Liver (tissue), 9 donors: Measurements from ENCODE around the gene CNTN5. TPM values are rescaled to one million over a fixed set of nuclear protein-coding genes. Genes with fewer than 3 reads are reported as not detected.

Experiments used
- DNase-seq: peaks from one replicate; pipeline ENCODE4 v3.0.0-alpha.2; 2017; ENCODE audit warnings: low spot score
- H3K27ac ChIP-seq, 2 donors: one replicate each; pipeline ENCODE4 v1.7.0; 2013; ENCODE audit warnings: inconsistent platforms in 2 of 2, low read length in 2 of 2, control low read depth in 1 of 2, low read depth in 1 of 2, mild to moderate bottlenecking in 1 of 2
- H3K27me3 ChIP-seq, 4 donors: one replicate each; pipeline versions ENCODE4 v1.6.1 to v1.7.0; 2013; ENCODE audit warnings: low read length in 3 of 4, inconsistent platforms in 1 of 4, mild to moderate bottlenecking in 1 of 4, moderate library complexity in 1 of 4; ENCODE audit not compliant: control insufficient read depth in 4 of 4, insufficient read depth in 4 of 4
- H3K36me3 ChIP-seq, 4 donors: one replicate each; pipeline versions ENCODE4 v1.6.1 to v1.7.0; 2013; ENCODE audit warnings: low read length in 3 of 4, mild to moderate bottlenecking in 3 of 4, low read depth in 1 of 4, moderate library complexity in 1 of 4; ENCODE audit not compliant: control insufficient read depth in 4 of 4, insufficient read depth in 3 of 4
- H3K4me1 ChIP-seq, 4 donors: one replicate each; pipeline versions ENCODE4 v1.6.1 to v1.7.0; 2013; ENCODE audit warnings: low read length in 3 of 4, mild to moderate bottlenecking in 3 of 4, moderate library complexity in 1 of 4; ENCODE audit not compliant: control insufficient read depth in 4 of 4, insufficient read depth in 4 of 4
- H3K4me3 ChIP-seq, 3 donors: one replicate each; pipeline versions ENCODE4 v1.6.1 to v1.7.0; 2013; ENCODE audit warnings: low read length in 3 of 3, control low read depth in 1 of 3, low read depth in 1 of 3, mild to moderate bottlenecking in 1 of 3
- H3K9ac ChIP-seq, 2 donors: one replicate each; pipeline ENCODE4 v1.7.0; 2013; ENCODE audit warnings: low read length in 2 of 2, mild to moderate bottlenecking in 2 of 2, moderate library complexity in 2 of 2, control low read depth in 1 of 2, low read depth in 1 of 2
- H3K9me3 ChIP-seq, 4 donors: one replicate each; pipeline versions ENCODE4 v1.6.1 to v1.7.0; 2013; ENCODE audit warnings: low read length in 3 of 4; ENCODE audit not compliant: control insufficient read depth in 4 of 4
- TAF1 ChIP-seq: conservative IDR thresholded peaks from 2 replicates; pipeline ENCODE4 v1.6.1; 2016; ENCODE audit warnings: antibody characterized with exemption, mild to moderate bottlenecking
- WGBS: extraction: QIAGEN DNeasy Blood & Tissue Kit; methylation state at CpG from one replicate; pipeline ENCODE4 v1.1.7; 2013; 5-methylcytosine and 5-hydroxymethylcytosine counted together
- polyA plus RNA-seq, 2 donors: library from polyadenylated mRNA; stranded (reverse) in 1 of 2; unstranded in 1 of 2; fragments of 200-250 nt in 1 of 2; fragments of >200 nt in 1 of 2; fragmentation: Nextera tagmentation in 1 of 2; extraction: Ambion mirVana in 1 of 2; gene quantifications; one replicate each; pipeline versions ENCODE4 v1.2.1 to v1.2.3, GENCODE V29; 2013 to 2015
- total RNA-seq, 2 donors: library from RNA; depleted of rRNA; stranded (reverse); fragments of >200 nt; gene quantifications; one replicate each; pipeline ENCODE4 v1.2.3, GENCODE V29; 2014
- donor health status: healthy.
- donor health status: healthy.
- donor health status: healthy.
- donor health status: healthy.
- donor health status: healthy.

Gene CNTN5
- total and polyA plus RNA-seq, 4 donors: 0.01 to 0.08 (median 0.04) TPM

DNA sequence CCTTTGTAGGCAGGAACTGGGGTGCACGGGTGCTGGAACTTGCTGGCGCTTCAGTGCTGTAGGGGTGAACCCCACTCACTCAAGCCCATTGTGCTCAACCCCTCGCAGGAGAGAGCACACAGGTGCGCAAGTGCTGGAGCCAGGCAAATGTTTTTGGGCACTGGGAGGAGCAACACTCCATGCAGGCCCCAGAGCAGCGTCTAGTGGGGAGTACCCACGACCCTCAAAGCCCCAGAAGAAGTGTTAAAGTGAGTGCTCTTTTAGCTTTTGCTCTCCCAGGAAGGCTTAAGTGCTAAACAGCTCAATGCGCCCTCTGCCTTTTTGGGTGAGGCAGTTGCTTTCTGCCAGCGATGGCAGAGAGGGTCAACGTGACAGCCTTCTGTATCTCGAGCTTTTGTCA is 1384.2 kb downstream of the CNTN5 start:
- H3K9ac ChIP-seq: no peak overlapping the region
- no peaks in the 10 kb centered on the region for H3K9me3 ChIP-seq
- TF ChIP-seq TAF1: no peak
- H3K4me3 ChIP-seq: no peak overlapping the region
- 66% methylated on average over 10 of the region's 10 CpGs for WGBS
- no peak overlapping the region for H3K27ac ChIP-seq
- DNase-seq: no peak
- no peaks in the 10 kb centered on the region for H3K36me3 ChIP-seq
- H3K27me3 ChIP-seq: peaks cover 0 to 4% (median 0%) of the 10 kb centered on the region in 4 donors
- no peaks in the 10 kb centered on the region for H3K4me1 ChIP-seq
